CD4-positive, alpha-beta T cell (primary cell): ENCODE data around the gene DBH. TPM values are rescaled to one million over a fixed set of nuclear protein-coding genes. Genes with fewer than 3 reads are reported as not detected.
A peak's percentile ranks its signal among the peaks of the same experiment; 100 is the strongest.

ENCODE experiments used
- ATAC-seq: fragments of 200-7000 bp; cut with Tn5 transposase; one replicate; pipeline ENCODE4 v1.10.0; 2022; ENCODE audit warnings: mild to moderate bottlenecking; ENCODE audit not compliant: poor library complexity
- CTCF ChIA-PET: fragments of 350-600 bp; sonication (Branson Sonifier 250); formaldehyde crosslinking; loops from one replicate; lab custom pipeline; 2021; ENCODE audit warnings: antibody characterized with exemption, inconsistent platforms; lab: Charles Lee
- POLR2A ChIA-PET: fragments of 350-600 bp; sonication (Branson Sonifier 250); formaldehyde crosslinking; loops from one replicate; lab custom pipeline; 2021; ENCODE audit warnings: antibody characterized with exemption, inconsistent platforms; lab: Charles Lee
- DNase-seq, 14 experiments: peaks; one replicate each; pipeline ENCODE4 v3.0.0-alpha.2; 2013 to 2020; ENCODE audit warnings: mixed read lengths in 2 of 14
- H3K27ac ChIP-seq, 2 donors: one replicate each; pipeline versions ENCODE4 v1.5.1 to v1.7.0; 2013; ENCODE audit warnings: low read length in 2 of 2, low read depth in 1 of 2, mild to moderate bottlenecking in 1 of 2
- H3K27me3 ChIP-seq, 2 experiments: 1 replicate in 1 of 2; 2 replicates in 1 of 2; pipeline versions ENCODE4 v1.6.1 to v1.7.0; 2013; ENCODE audit warnings: low read length in 2 of 2, control low read depth in 1 of 2, mild to moderate bottlenecking in 1 of 2, moderate library complexity in 1 of 2; ENCODE audit not compliant: insufficient read depth in 2 of 2, control insufficient read depth in 1 of 2
- H3K36me3 ChIP-seq: one replicate; pipeline ENCODE4 v1.6.1; 2013; ENCODE audit warnings: low read length, control low read depth; ENCODE audit not compliant: insufficient read depth
- H3K4me1 ChIP-seq: one replicate; pipeline ENCODE4 v1.6.1; 2013; ENCODE audit warnings: low read length, control low read depth; ENCODE audit not compliant: insufficient read depth
- H3K4me3 ChIP-seq: one replicate; pipeline ENCODE4 v1.5.1; 2013; ENCODE audit warnings: mild to moderate bottlenecking, low read length, moderate library complexity
- H3K9me3 ChIP-seq, 2 experiments: 1 replicate in 1 of 2; 2 replicates in 1 of 2; pipeline versions ENCODE4 v1.6.1 to v1.7.0; 2013; ENCODE audit warnings: low read length in 2 of 2, mild to moderate bottlenecking in 2 of 2, control low read depth in 1 of 2, moderate library complexity in 1 of 2; ENCODE audit not compliant: control insufficient read depth in 1 of 2, insufficient read depth in 1 of 2
- H3K27ac Mint-ChIP-seq: one replicate; pipeline ENCODE4 v1.8.0; 2020; ENCODE audit warnings: mixed read lengths
- H3K27me3 Mint-ChIP-seq: one replicate; pipeline ENCODE4 v1.8.0; 2021; ENCODE audit warnings: mixed read lengths
- H3K36me3 Mint-ChIP-seq: one replicate; pipeline ENCODE4 v1.8.0; 2021; ENCODE audit warnings: low read depth, mixed read lengths
- H3K4me1 Mint-ChIP-seq: one replicate; pipeline ENCODE4 v1.8.0; 2021; ENCODE audit warnings: low read depth, mixed read lengths
- H3K4me3 Mint-ChIP-seq: one replicate; pipeline ENCODE4 v1.8.0; 2020; ENCODE audit warnings: mild to moderate bottlenecking, mixed read lengths
- H3K9me3 Mint-ChIP-seq: one replicate; pipeline ENCODE4 v1.8.0; 2020; ENCODE audit warnings: mixed read lengths
- CTCF ChIP-seq: fragments of 200-600 bp; IDR thresholded peaks from one replicate; pipeline ENCODE4 v1.8.0; 2022; ENCODE audit warnings: antibody characterized with exemption, mild to moderate bottlenecking
- intact Hi-C, 2 experiments: fragments of 100-400 bp; cut with DNase I in 1 of 2; cut with micrococcal nuclease in 1 of 2; formaldehyde crosslinking; loops; one replicate each; pipeline versions ENCODE4 v1.15.1 to v1.9.0; 2023 to 2025; cut with DNase I, micrococcal nuclease
- total RNA-seq, 174 experiments: library from RNA in 2 of 174; stranded (reverse) in 2 of 174; gene quantifications; one replicate each; pipeline ENCODE4 v1.2.3 and lab custom pipeline; 2021 to 2026

DBH gene
- total RNA-seq, 2 experiments from 2014 or later: 1.7 to 1.8 TPM

GRCh38 chr9:133656211-133657119 lies 20.3 kb downstream of the DBH start:
- Mint-ChIP-seq H3K36me3 (peaks cover 7% of the 10 kb centered on the region), H3K9me3 (no peaks in the 10 kb centered on the region), H3K27ac (peak overlapping the region; percentile 93), H3K4me3 (peak overlapping the region; percentile 88), H3K27me3 (peaks cover 33% of the 10 kb centered on the region), H3K4me1 (peaks cover 47% of the 10 kb centered on the region)
- CTCF ChIA-PET: interaction anchor here (1.0 to 1.6 kb wide), 6 partner anchors 19 to 70 kb away, joined by 3 to 6 read pairs (median 6); no protein-coding TSS in a partner anchor
- peaks cover 0 to 21% of the 10 kb centered on the region in 2 experiments for H3K9me3 ChIP-seq
- H3K27me3 ChIP-seq: peaks cover 5 to 24% of the 10 kb centered on the region in 2 experiments
- H3K27ac ChIP-seq: no peak overlapping the region
- intact Hi-C loops: loop anchor here (1.0 to 2.0 kb wide), 4 partner anchors 20 to 70 kb away; no protein-coding TSS in a partner anchor
- H3K36me3 ChIP-seq: no peaks in the 10 kb centered on the region
- ATAC-seq: peak; percentile 69
- H3K4me3 ChIP-seq: peak overlapping the region; percentile 22
- TF ChIP-seq CTCF: peak; percentile 52
- POLR2A ChIA-PET: interaction anchor here (0.7 to 3.8 kb wide), 7 partner anchors 9 to 71 kb away, joined by 3 to 26 read pairs (median 5); no protein-coding TSS in a partner anchor
- H3K4me1 ChIP-seq: peaks cover 50% of the 10 kb centered on the region
- DNase-seq: peak; percentile 39 to 80 (median 62)

DNA sequence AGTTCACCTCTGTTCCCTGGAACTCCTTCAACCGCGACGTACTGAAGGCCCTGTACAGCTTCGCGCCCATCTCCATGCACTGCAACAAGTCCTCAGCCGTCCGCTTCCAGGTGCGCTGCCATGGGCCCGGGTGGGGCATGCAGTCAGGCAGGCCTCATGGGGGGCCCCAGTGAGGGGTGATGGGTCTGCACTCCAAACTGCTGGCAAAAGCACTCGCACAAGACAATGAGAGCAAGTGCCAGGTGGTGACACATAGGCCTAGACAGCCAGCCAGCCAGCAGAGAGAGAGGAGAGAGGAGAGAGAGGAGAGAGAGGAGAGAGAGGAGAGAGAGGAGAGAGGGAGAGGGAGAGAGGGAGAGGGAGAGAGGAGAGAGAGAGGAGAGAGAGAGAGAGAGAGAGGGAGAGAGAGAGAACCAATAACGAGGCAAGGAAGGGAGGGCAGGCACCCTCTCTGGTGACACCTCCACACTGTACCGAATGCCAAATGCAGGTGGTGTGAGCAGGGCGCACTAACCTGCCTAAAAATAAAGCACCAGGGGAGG lies 21.0 kb downstream of the DBH start:
- H3K9me3 Mint-ChIP-seq: no peaks in the 10 kb centered on the region
- peaks cover 5 to 24% of the 10 kb centered on the region in 2 experiments for H3K27me3 ChIP-seq
- no peak overlapping the region for H3K27ac ChIP-seq
- intact Hi-C loops: loop anchor here (1.0 to 2.0 kb wide), 3 partner anchors 20 to 70 kb away; no protein-coding TSS in a partner anchor
- H3K36me3 ChIP-seq: no peaks in the 10 kb centered on the region
- POLR2A ChIA-PET: interaction anchor here (1.5 to 3.8 kb wide), 3 partner anchors 20 to 70 kb away, joined by 4 to 26 read pairs (median 6); no protein-coding TSS in a partner anchor
- no peak for TF ChIP-seq CTCF
- peak overlapping the region; percentile 88 for H3K4me3 Mint-ChIP-seq
- DNase-seq: peak in 5 of 14 experiments; percentile 10 to 63 (median 41)
- peaks cover 7% of the 10 kb centered on the region for H3K36me3 Mint-ChIP-seq
- peaks cover 47% of the 10 kb centered on the region for H3K4me1 Mint-ChIP-seq
- H3K4me1 ChIP-seq: peaks cover 50% of the 10 kb centered on the region
- CTCF ChIA-PET: interaction anchor here (1.1 to 1.6 kb wide), 4 partner anchors 18 to 70 kb away, joined by 3 to 6 read pairs (median 5); no protein-coding TSS in a partner anchor
- H3K4me3 ChIP-seq: peak overlapping the region; percentile 22
- H3K9me3 ChIP-seq: peaks cover 0 to 21% of the 10 kb centered on the region in 2 experiments
- peak; percentile 64 for ATAC-seq
- H3K27ac Mint-ChIP-seq: peak overlapping the region; percentile 93
- peaks cover 33% of the 10 kb centered on the region for H3K27me3 Mint-ChIP-seq
